HL-60 (cell line): Measurements from ENCODE around the gene OR5AC2.

ENCODE experiments used
- DNase-seq, 2 experiments: peaks; one replicate each; pipeline ENCODE4 v3.0.0-alpha.2; 2010 to 2020; ENCODE audit warnings: low read depth in 1 of 2, low spot score in 1 of 2
- H3K27ac ChIP-seq: fragments of 250-450 bp; sonication (Bioruptor Pico); replicated peaks from 2 replicates; pipeline ENCODE4 v1.5.1; 2020; ENCODE audit warnings: mild to moderate bottlenecking, moderate library complexity
- H3K27me3 ChIP-seq: fragments of 250-450 bp; sonication (Bioruptor Pico); 2 replicates; pipeline ENCODE4 v1.5.1; 2021; ENCODE audit warnings: mild to moderate bottlenecking, moderate library complexity; ENCODE audit not compliant: insufficient read depth, poor library complexity, severe bottlenecking
- H3K4me3 ChIP-seq: replicated peaks from 2 replicates; pipeline ENCODE4 v1.5.1; 2011; ENCODE audit warnings: mild to moderate bottlenecking, control low read depth, low read length; ENCODE audit not compliant: insufficient read depth
- GABPA ChIP-seq: IDR thresholded peaks from 2 replicates; pipeline ENCODE4 v1.6.1; 2012; ENCODE audit warnings: low read depth
- POLR2AphosphoS5 ChIP-seq: IDR thresholded peaks from 2 replicates; pipeline ENCODE4 v1.6.1; 2012; ENCODE audit warnings: low read depth
- SPI1 ChIP-seq: IDR thresholded peaks from 2 replicates; pipeline ENCODE4 v1.6.1; 2012; ENCODE audit warnings: low read depth, mild to moderate bottlenecking, borderline replicate concordance
- TF ChIP-seq, protein P1 (sequence below): IDR thresholded peaks from 2 replicates; pipeline ENCODE4 v1.6.1; 2012; ENCODE audit warnings: low read depth; ENCODE audit not compliant: insufficient replicate concordance
- TF ChIP-seq, protein P2 (sequence below): IDR thresholded peaks from one replicate; pipeline ENCODE4 v1.5.1; 2011; ENCODE audit warnings: low read length, control low read depth, inconsistent platforms; ENCODE audit not compliant: insufficient read depth

Gene OR5AC2

DNA sequence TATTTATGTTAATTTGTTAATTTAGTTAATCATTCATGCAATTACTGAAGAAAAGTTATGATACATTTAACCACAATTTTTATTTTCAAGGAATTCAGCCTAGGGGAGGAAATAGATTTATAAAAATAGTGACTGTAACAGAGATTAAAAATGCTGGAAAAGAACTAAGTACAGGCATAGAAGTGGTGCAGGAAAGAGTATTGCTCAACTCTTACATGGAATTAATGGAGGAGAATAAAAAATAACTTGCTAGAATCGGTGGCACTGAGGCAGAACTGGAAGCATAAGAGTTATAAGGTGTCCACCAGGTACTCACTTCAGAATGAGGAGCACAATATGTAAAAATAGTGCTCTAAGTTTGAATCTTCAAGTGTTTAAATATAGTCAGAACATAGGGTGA lies 13.5 kb upstream of the OR5AC2 start:
- H3K27ac ChIP-seq, result no peak overlapping the region
- H3K27me3 ChIP-seq, result no peaks in the 10 kb centered on the region
- TF ChIP-seq POLR2AphosphoS5, result no peak
- no peak for TF ChIP-seq GABPA
- TF ChIP-seq, protein P1, sequence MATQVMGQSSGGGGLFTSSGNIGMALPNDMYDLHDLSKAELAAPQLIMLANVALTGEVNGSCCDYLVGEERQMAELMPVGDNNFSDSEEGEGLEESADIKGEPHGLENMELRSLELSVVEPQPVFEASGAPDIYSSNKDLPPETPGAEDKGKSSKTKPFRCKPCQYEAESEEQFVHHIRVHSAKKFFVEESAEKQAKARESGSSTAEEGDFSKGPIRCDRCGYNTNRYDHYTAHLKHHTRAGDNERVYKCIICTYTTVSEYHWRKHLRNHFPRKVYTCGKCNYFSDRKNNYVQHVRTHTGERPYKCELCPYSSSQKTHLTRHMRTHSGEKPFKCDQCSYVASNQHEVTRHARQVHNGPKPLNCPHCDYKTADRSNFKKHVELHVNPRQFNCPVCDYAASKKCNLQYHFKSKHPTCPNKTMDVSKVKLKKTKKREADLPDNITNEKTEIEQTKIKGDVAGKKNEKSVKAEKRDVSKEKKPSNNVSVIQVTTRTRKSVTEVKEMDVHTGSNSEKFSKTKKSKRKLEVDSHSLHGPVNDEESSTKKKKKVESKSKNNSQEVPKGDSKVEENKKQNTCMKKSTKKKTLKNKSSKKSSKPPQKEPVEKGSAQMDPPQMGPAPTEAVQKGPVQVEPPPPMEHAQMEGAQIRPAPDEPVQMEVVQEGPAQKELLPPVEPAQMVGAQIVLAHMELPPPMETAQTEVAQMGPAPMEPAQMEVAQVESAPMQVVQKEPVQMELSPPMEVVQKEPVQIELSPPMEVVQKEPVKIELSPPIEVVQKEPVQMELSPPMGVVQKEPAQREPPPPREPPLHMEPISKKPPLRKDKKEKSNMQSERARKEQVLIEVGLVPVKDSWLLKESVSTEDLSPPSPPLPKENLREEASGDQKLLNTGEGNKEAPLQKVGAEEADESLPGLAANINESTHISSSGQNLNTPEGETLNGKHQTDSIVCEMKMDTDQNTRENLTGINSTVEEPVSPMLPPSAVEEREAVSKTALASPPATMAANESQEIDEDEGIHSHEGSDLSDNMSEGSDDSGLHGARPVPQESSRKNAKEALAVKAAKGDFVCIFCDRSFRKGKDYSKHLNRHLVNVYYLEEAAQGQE, result no peak
- TF ChIP-seq SPI1, result no peak
- TF ChIP-seq, protein P2, sequence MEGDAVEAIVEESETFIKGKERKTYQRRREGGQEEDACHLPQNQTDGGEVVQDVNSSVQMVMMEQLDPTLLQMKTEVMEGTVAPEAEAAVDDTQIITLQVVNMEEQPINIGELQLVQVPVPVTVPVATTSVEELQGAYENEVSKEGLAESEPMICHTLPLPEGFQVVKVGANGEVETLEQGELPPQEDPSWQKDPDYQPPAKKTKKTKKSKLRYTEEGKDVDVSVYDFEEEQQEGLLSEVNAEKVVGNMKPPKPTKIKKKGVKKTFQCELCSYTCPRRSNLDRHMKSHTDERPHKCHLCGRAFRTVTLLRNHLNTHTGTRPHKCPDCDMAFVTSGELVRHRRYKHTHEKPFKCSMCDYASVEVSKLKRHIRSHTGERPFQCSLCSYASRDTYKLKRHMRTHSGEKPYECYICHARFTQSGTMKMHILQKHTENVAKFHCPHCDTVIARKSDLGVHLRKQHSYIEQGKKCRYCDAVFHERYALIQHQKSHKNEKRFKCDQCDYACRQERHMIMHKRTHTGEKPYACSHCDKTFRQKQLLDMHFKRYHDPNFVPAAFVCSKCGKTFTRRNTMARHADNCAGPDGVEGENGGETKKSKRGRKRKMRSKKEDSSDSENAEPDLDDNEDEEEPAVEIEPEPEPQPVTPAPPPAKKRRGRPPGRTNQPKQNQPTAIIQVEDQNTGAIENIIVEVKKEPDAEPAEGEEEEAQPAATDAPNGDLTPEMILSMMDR, result no peak
- no peak for DNase-seq
- H3K4me3 ChIP-seq, result no peak overlapping the region

DNA sequence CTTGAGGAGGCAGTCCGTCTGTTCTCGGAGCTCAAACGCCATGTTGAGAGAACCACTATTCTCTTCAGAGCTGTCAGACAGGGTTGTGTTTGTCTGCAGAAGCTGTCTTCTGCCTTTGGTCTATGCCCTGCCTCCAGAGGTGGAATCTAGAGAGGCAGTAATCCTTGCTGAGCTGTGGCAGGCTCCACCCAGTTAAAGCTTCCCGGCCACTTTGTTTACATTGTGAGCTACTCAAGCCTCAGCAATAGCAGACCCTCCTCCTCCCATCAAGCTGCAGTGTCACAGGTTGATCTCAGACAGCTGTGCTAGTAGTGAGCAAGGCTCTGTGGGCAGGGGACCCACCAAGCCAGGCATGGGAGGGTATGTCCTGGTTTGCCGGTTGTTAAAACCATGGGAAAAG lies 8.9 kb downstream of the OR5AC2 start:
- no peak overlapping the region for H3K4me3 ChIP-seq
- no peak for TF ChIP-seq POLR2AphosphoS5
- TF ChIP-seq, protein P2, result no peak
- TF ChIP-seq, protein P1, result no peak
- no peak for DNase-seq
- H3K27ac ChIP-seq, result no peak overlapping the region
- no peaks in the 10 kb centered on the region for H3K27me3 ChIP-seq

DNA sequence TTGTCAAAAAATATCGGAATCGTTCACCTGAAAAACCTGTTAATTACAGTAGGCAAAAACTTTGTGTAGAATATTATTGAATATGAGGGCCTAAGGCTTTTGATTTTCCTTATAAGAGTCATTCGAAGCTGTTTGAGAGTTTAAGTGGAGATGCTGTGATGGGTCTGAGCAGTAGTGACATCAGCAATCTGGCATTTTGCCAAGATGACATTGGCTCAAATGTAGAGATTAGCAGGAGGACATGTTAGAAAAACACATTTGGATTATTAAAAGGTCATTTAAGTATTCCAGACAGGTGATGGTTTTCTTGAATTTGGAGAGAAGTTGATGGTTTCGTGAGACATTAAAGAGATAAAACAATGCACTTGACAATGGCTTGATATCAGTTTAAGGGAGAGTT lies 12.9 kb downstream of the OR5AC2 start:
- TF ChIP-seq, protein P1, result no peak
- TF ChIP-seq POLR2AphosphoS5 (no peak), SPI1 (no peak), GABPA (no peak)
- TF ChIP-seq, protein P2, result no peak
- no peak for DNase-seq

More for the DNA sequence above, 12.9 kb downstream of the OR5AC2 start:
- Histone ChIP-seq H3K27ac (no peak overlapping the region), H3K27me3 (no peaks in the 10 kb centered on the region), H3K4me3 (no peak overlapping the region)
